A549 (cell line): Measurements from ENCODE around the gene TNPO3. TPM values are rescaled to one million over a fixed set of nuclear protein-coding genes. Genes with fewer than 3 reads are reported as not detected.

Source experiments
- ATAC-seq, 2 experiments: fragments of 200-7000 bp in 1 of 2; fragments of >200 bp in 1 of 2; cut with Nextera tagmentation in 1 of 2; cut with Tn5 transposase in 1 of 2; 3 replicates each; pipeline versions ENCODE4 v1.8.0 to v1.9.1; 2018 to 2020; ENCODE audit warnings: mild to moderate bottlenecking in 1 of 2, moderate library complexity in 1 of 2
- CTCF ChIA-PET: fragments of 300-600 bp; sonication (Branson Sonifier 250); formaldehyde crosslinking; extraction: SDS; loops from one replicate; lab custom pipeline; 2021; ENCODE audit warnings: antibody characterized with exemption, inconsistent platforms; lab: Yijun Ruan, JAX
- POLR2A ChIA-PET: fragments of 350-600 bp; formaldehyde crosslinking; extraction: SDS; loops from one replicate; lab custom pipeline; 2021; ENCODE audit warnings: antibody characterized with exemption, inconsistent platforms; lab: Yijun Ruan, JAX
- DNase-seq, 2 experiments: peaks; one replicate each; pipeline versions ENCODE4 v3.0.0 to v3.0.0-alpha.2; 2011 to 2016; ENCODE audit warnings: low read depth in 1 of 2, low spot score in 1 of 2
- FAIRE-seq: peaks from 2 replicates; lab custom pipeline; 2011; peaks lifted over from hg19 to GRCh38; lab: Jason Lieb, UNC
- H3K27ac ChIP-seq, 2 experiments: fragments of >200 bp; sonication (Bioruptor Twin); formaldehyde crosslinking; 3 replicates each; pipeline ENCODE4 v1.5.1; 2016 to 2017
- H3K4me1 ChIP-seq: fragments of >200 bp; sonication (Bioruptor Twin); formaldehyde crosslinking; 3 replicates; pipeline ENCODE4 v1.6.1; 2016
- H3K4me2 ChIP-seq: fragments of >200 bp; sonication (Bioruptor Twin); formaldehyde crosslinking; 3 replicates; pipeline ENCODE4 v1.6.1; 2016
- H3K4me3 ChIP-seq: fragments of >200 bp; sonication (Bioruptor Twin); formaldehyde crosslinking; 3 replicates; pipeline ENCODE4 v1.5.1; 2016
- H3K9me3 ChIP-seq: fragments of >200 bp; sonication (Bioruptor Twin); formaldehyde crosslinking; 3 replicates; pipeline ENCODE4 v1.6.1; 2016
- BCL3 ChIP-seq: fragments of >200 bp; sonication (Bioruptor Twin); formaldehyde crosslinking; IDR thresholded peaks from 3 replicates; pipeline ENCODE4 v1.6.1; 2016
- CBX2 ChIP-seq: fragments of 200-600 bp; sonication (generic); IDR thresholded peaks from 2 replicates; pipeline ENCODE4 v1.6.1; 2016; ENCODE audit warnings: low read depth, mild to moderate bottlenecking, borderline replicate concordance
- CEBPB ChIP-seq, 2 experiments: fragments of >200 bp in 1 of 2; sonication (Bioruptor Twin) in 1 of 2; formaldehyde crosslinking in 1 of 2; IDR thresholded peaks; 2 replicates each; pipeline ENCODE4 v1.6.1; 2012 to 2016
- CHD2 ChIP-seq: fragments of 150-350 bp; IDR thresholded peaks from 2 replicates; pipeline ENCODE4 v1.6.1; 2014; ENCODE audit warnings: low read length; ENCODE audit not compliant: partially characterized antibody
- CTCF ChIP-seq: fragments of >200 bp; sonication (Bioruptor Twin); formaldehyde crosslinking; IDR thresholded peaks from 3 replicates; pipeline ENCODE4 v1.5.1; 2016
- EHF ChIP-seq: fragments of 250-450 bp; sonication (Bioruptor Pico); IDR thresholded peaks from 2 replicates; pipeline ENCODE4 v1.5.0; 2020; ENCODE audit warnings: mild to moderate bottlenecking
- EP300 ChIP-seq, 2 experiments: fragments of >200 bp; sonication (Bioruptor Twin); formaldehyde crosslinking; IDR thresholded peaks; 2 replicates in 1 of 2; 3 replicates in 1 of 2; pipeline ENCODE4 v1.6.1; 2016 to 2017
- FOSB ChIP-seq: fragments of 250-450 bp; sonication (Bioruptor Pico); IDR thresholded peaks from 2 replicates; pipeline ENCODE4 v1.5.0; 2020; ENCODE audit warnings: mild to moderate bottlenecking, moderate library complexity
- FOSL2 ChIP-seq, 2 experiments: fragments of 450-650 bp in 1 of 2; fragments of >200 bp in 1 of 2; sonication (Bioruptor Twin) in 1 of 2; formaldehyde crosslinking; IDR thresholded peaks; 2 replicates each; pipeline versions ENCODE4 v1.5.0 to v1.6.1; 2016 to 2020; ENCODE audit warnings: mild to moderate bottlenecking in 1 of 2, moderate library complexity in 1 of 2
- FOXS1 ChIP-seq: fragments of 250-450 bp; sonication (Bioruptor Pico); IDR thresholded peaks from 2 replicates; pipeline ENCODE4 v1.5.0; 2020; ENCODE audit warnings: mild to moderate bottlenecking, moderate library complexity
- GATA3 ChIP-seq: IDR thresholded peaks from 2 replicates; pipeline ENCODE4 v1.6.1; 2012; ENCODE audit warnings: borderline replicate concordance
- HDAC2 ChIP-seq: fragments of 200-600 bp; sonication (generic); IDR thresholded peaks from 2 replicates; pipeline ENCODE4 v1.6.1; 2016
- HES2 ChIP-seq: fragments of >200 bp; sonication (Bioruptor Twin); formaldehyde crosslinking; IDR thresholded peaks from 2 replicates; pipeline ENCODE4 v1.6.1; 2016
- HEYL ChIP-seq: fragments of 250-450 bp; sonication (Bioruptor Pico); IDR thresholded peaks from 2 replicates; pipeline ENCODE4 v1.8.0; 2021; ENCODE audit warnings: mild to moderate bottlenecking, moderate library complexity
- HOXB5 ChIP-seq: fragments of 250-450 bp; sonication (Bioruptor Pico); IDR thresholded peaks from 2 replicates; pipeline ENCODE4 v1.5.0; 2020; ENCODE audit warnings: mild to moderate bottlenecking, moderate library complexity
- JUN ChIP-seq, 2 experiments: fragments of >200 bp; sonication (Bioruptor Twin); formaldehyde crosslinking; IDR thresholded peaks; 2 replicates in 1 of 2; 3 replicates in 1 of 2; pipeline ENCODE4 v1.6.1; 2016 to 2017
- JUNB ChIP-seq: fragments of >200 bp; sonication (Bioruptor Twin); formaldehyde crosslinking; IDR thresholded peaks from 2 replicates; pipeline ENCODE4 v1.6.1; 2016
- KDM1A ChIP-seq: fragments of 200-600 bp; sonication (generic); IDR thresholded peaks from 2 replicates; pipeline ENCODE4 v1.6.1; 2016; ENCODE audit warnings: low read depth, mild to moderate bottlenecking
- MAX ChIP-seq: IDR thresholded peaks from 2 replicates; pipeline ENCODE4 v1.6.1; 2012
- MAZ ChIP-seq: fragments of 150-350 bp; IDR thresholded peaks from 2 replicates; pipeline ENCODE4 v1.6.1; 2014; ENCODE audit warnings: antibody characterized with exemption, low read depth, low read length, borderline replicate concordance
- PBX3 ChIP-seq: IDR thresholded peaks from 2 replicates; pipeline ENCODE4 v1.6.1; 2012
- POLR2A ChIP-seq: IDR thresholded peaks from 2 replicates; pipeline ENCODE4 v1.6.1; 2012; ENCODE audit warnings: mild to moderate bottlenecking, low read length
- POLR2AphosphoS2 ChIP-seq: conservative IDR thresholded peaks from 2 replicates; pipeline ENCODE4 v1.6.1; 2012; ENCODE audit warnings: low read length, improper control_type of control experiment, inconsistent platforms
- RARB ChIP-seq: fragments of 250-450 bp; sonication (Bioruptor Pico); IDR thresholded peaks from 2 replicates; pipeline ENCODE4 v1.8.0; 2021; ENCODE audit warnings: mild to moderate bottlenecking, moderate library complexity
- RCOR1 ChIP-seq: fragments of 150-350 bp; IDR thresholded peaks from 2 replicates; pipeline ENCODE4 v1.6.1; 2014; ENCODE audit warnings: antibody characterized with exemption, low read length, low read depth
- REST ChIP-seq: fragments of 200-600 bp; sonication (generic); IDR thresholded peaks from 2 replicates; pipeline ENCODE4 v1.6.1; 2016; ENCODE audit warnings: antibody characterized with exemption, mild to moderate bottlenecking, moderate library complexity
- RNF2 ChIP-seq: fragments of 200-600 bp; sonication (generic); IDR thresholded peaks from 2 replicates; pipeline ENCODE4 v1.6.1; 2016; ENCODE audit warnings: low read depth, mild to moderate bottlenecking, antibody characterized with exemption, moderate library complexity, borderline replicate concordance
- ZC3H11A ChIP-seq: fragments of 450-650 bp; IDR thresholded peaks from 2 replicates; pipeline ENCODE4 v1.6.1; 2014; ENCODE audit warnings: antibody characterized with exemption, mild to moderate bottlenecking
- ZFP36 ChIP-seq: fragments of 450-650 bp; IDR thresholded peaks from 2 replicates; pipeline ENCODE4 v1.6.1; 2014; ENCODE audit warnings: borderline replicate concordance; ENCODE audit not compliant: partially characterized antibody
- ZSCAN20 ChIP-seq: fragments of 250-450 bp; sonication (Bioruptor Pico); IDR thresholded peaks from 2 replicates; pipeline ENCODE4 v1.8.0; 2022; ENCODE audit warnings: mild to moderate bottlenecking, moderate library complexity
- WGBS: methylation state at CpG from one replicate; pipeline ENCODE4 v1.1.6; 2017; ENCODE audit errors: missing lambda C conversion rate; 5-methylcytosine and 5-hydroxymethylcytosine counted together
- polyA minus RNA-seq: library from RNA; depleted of rRNA, polyadenylated mRNA; stranded (reverse); fragments of >200 nt; gene quantifications from 2 replicates; pipeline ENCODE4 v1.2.3, GENCODE V29; 2011; rRNA and poly(A)+ RNA removed
- polyA plus RNA-seq, 4 experiments: library from polyadenylated mRNA; depleted of rRNA in 3 of 4; stranded (reverse); fragments of >200 nt; fragmentation: RNase III in 1 of 4; extraction: RNeasy Plus Mini Kit Qiagen cat#74134 plus additional on column Dnase treatment in 1 of 4; gene quantifications; 2 replicates in 3 of 4; 3 replicates in 1 of 4; pipeline ENCODE4 v1.2.3, GENCODE V29; 2011 to 2017

TNPO3 gene
- polyA plus RNA-seq (2011; rRNA removed) (66.9 and 72.9 TPM in 2 replicates), polyA plus RNA-seq (2017; fragmentation: RNase III; extraction: RNeasy Plus Mini Kit Qiagen cat#74134 plus additional on column Dnase treatment) (43.2 to 44.4 TPM (median 43.2 TPM) in 3 replicates), polyA minus RNA-seq (90.5 and 97.4 TPM in 2 replicates)
- polyA plus RNA-seq (2012; cell fraction: cytosol; rRNA removed): 24.6 and 28.8 TPM in 2 replicates
- 25.2 and 38.1 TPM in 2 replicates for polyA plus RNA-seq (2012; cell fraction: nucleus; rRNA removed)

GRCh38 chr7:129054438-129055293, at the start of gene TNPO3:
Gene TNPO3 (minus strand): TSS chr7:129055111. CDS start chr7:129054770, 341 bp downstream.
- ChIA-PET POLR2A (interaction anchor here (0.6 to 3.0 kb wide), 15 partner anchors 10 to 117 kb away, joined by 3 to 25 read pairs (median 4); partner anchors contain the start of gene IRF5), CTCF (interaction anchor here (1.2 to 2.7 kb wide), 2 partner anchors 37 to 136 kb away, joined by 3 to 13 read pairs; no protein-coding TSS in a partner anchor)
- peak within 1 kb of the TSS; percentile 92 to 95 for H3K27ac ChIP-seq
- H3K4me3 ChIP-seq: peak within 1 kb of the TSS; percentile 85
- no peaks in the 10 kb centered on the region for H3K9me3 ChIP-seq
- WGBS: 3% methylated on average over 43 of the region's 59 CpGs
- DNase-seq (peak; percentile 96 to 98), FAIRE-seq (no peak), ATAC-seq (peak; percentile 93 to 95)
- H3K4me1 ChIP-seq: peaks cover 17% of the 10 kb centered on the region
- peak within 1 kb of the TSS; percentile 81 for H3K4me2 ChIP-seq
- TF ChIP-seq FOSB (CRISPR knock-in tag) (no peak), HEYL (no peak), RARB (CRISPR knock-in tag) (no peak), HOXB5 (no peak), PBX3 (no peak), REST (0 out of 2 replicates have a peak, but pooled peaks have one; percentile 23), EHF (CRISPR knock-in tag) (no peak), MAX (peak; percentile 79; the same call in 1 of the 2 replicates), HES2 (no peak), POLR2AphosphoS2 (no peak), JUNB (no peak), ZSCAN20 (CRISPR knock-in tag) (no peak), CBX2 (no peak), CHD2 (no peak), EP300 (IDR thresholded peaks at IDR 0.05) (no peak), FOXS1 (CRISPR knock-in tag) (no peak), JUN (IDR thresholded peaks at IDR 0.05) (peak; percentile 82 to 96; a peak in 4 of 5 replicates), ZFP36 (no peak), CTCF (no peak), MAZ (0 out of 2 replicates have a peak, but pooled peaks have one; percentile 2), BCL3 (peak; percentile 64; the same call in 1 of the 3 replicates), ZC3H11A (no peak), GATA3 (0 out of 2 replicates have a peak, but pooled peaks have one; percentile 7), POLR2A (peak; percentile 93), RNF2 (no peak), FOSL2 (IDR thresholded peaks at IDR 0.05) (no peak), FOSL2 (CRISPR knock-in tag; IDR thresholded peaks at IDR 0.05) (peak; percentile 32; the same call in 1 of the 2 replicates), CEBPB (IDR thresholded peaks at IDR 0.05) (0 out of 4 replicates have a peak, but pooled peaks of 1 of the 2 experiments have one; percentile 36), RCOR1 (no peak), HDAC2 (no peak), KDM1A (no peak)
